ENCODE data around the gene BRCA1. TPM values are rescaled to one million over a fixed set of nuclear protein-coding genes. Genes with fewer than 3 reads are reported as not detected.
"Not testable (repeated sequence)": the region's sequence is repeated elsewhere in the genome, so short reads cannot be mapped to it uniquely, and the experiment has no call there.

BRCA1 gene
- polyA plus RNA-seq, 10 donors: 7.3 to 13.5 (median 9.0) TPM

DNA sequence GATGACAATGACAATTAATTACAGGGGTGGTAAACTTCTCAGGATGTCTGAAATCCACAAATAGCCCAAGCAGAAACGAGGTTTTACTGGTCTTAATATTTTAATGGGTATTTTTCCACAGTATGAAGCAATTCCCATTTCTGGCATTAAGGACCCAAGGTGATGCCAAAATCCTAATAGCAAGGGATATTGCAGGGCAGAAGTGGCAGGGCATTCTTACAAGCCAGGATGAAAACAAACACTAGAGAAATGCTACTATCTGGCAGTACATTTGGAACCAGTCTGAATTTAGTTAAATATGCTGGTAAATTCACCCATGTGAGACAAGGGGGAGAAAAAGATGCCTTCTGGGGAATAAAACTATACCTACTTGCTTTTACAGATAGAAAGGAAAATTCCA is 54.9 kb downstream of the BRCA1 start:
- no peak for DNase-seq

DNA sequence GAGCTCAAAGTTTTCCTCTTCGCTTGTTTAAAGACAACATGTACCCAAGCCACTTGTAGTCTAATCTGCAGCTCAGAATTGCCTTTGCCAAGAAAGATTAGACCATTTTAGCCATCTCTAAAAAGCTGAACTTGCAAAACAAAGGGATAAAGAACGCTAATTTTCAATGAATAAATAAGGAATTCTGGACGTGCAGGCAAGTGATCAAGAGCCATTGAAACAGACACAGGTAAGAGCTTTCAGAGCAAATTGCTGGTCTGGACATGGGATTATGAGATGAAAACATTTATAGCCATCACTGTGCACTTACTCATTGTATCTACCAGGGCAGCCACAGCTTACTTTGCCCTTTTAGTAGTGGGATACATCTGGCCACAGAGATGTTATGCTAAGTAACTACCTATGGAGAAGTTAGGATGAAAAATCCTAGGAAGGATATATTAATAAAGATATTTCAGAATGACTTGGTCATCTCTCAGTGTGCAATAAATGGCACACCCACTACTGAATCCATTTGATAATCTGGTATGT is 55.7 kb downstream of the BRCA1 start:
- no peak for DNase-seq

DNA sequence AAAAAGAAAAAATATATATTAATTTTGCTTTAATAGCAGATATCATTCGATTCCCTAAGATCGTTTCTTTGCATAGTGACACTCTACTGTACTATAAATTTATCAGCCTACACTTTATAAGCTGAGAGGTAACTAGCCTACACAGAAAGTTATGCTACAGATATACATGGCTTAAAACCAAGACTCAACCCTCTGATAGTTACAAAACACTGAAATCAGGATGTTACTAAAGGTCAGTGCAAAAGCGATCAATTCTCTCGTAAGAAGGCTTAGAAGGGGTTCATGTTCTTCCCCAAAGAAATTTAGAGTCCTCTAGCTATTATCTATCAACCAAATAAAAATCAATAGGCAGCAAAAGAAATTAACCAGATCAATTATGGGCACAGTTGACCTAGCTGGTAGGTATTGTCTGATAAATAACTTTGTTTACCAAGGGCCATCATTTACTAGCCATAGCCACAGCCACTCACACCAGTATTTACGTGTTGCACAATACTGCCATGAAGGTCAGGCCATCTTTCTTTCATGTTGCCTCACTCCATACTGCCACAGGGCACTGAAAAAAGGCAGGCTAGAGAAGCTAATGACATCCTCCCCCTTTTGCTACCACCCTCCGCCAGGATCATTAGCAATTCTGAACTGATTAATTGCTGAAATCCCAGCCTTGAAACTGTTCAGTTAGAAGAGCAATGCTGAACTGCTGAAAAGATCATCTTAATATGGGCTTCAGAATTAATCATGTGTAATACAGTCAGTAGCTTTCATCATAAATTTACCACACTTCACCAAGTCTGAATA is 56.4 kb downstream of the BRCA1 start:
- DNase-seq: no peak

DNA sequence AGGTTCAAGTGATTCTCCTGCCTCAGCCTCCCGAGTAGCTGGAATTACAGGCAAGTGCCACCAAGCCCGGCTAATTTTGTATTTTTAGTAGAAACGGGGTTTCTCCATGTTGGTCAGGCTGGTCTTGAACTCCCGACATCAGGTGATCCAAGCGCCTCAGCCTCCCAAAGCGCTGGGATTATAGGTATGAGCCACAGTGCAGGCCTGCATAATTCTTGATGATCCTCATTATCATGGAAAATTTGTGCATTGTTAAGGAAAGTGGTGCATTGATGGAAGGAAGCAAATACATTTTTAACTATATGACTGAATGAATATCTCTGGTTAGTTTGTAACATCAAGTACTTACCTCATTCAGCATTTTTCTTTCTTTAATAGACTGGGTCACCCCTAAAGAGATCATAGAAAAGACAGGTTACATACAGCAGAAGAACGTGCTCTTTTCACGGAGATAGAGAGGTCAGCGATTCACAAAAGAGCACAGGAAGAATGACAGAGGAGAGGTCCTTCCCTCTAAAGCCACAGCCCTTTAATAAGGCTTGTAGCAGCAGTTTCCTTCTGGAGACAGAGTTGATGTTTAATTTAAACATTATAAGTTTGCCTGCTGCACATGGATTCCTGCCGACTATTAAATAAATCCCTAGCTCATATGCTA is 62.1 kb downstream of the BRCA1 start:
- DNase-seq: no peak

DNA sequence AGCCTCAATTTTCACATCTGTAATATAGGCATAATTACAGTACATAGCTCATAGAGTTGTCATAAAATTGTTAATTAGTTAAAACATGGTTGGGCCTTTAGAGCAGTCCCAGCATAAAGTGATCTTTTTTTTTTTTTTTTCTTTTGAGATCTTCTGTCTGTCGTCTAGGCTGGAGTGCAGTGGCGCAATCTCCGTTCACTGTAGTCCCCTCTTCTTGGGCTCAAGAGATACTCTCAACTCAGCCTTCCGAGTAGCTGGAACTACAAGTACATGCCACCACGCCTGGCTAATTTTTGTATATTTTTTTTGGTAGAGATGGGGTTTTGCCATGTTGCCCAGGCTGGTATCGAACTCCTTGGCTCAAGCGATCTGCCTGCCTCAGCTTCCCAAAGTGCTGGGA is 69.1 kb downstream of the BRCA1 start:
- no peak for DNase-seq

DNA sequence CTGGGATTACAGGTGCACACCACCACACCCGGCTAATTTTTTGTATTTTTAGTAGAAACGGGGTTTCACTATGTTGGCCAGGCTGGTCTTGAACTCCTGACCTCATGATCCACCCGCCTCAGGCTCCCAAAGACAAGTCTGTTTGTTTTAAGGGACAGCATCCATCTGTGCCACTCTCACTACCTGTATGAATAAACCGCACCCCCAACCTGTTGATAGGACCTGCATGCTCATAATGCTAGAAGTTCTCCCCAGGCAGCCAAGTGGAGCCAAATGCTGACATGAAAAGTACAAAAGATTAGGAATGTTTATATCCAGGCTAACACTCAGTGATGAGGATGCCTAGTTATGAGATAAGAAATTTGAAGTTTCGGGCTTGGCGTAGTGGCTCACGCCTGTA is 72.2 kb downstream of the BRCA1 start:
- not testable (repeated sequence) for DNase-seq

DNA sequence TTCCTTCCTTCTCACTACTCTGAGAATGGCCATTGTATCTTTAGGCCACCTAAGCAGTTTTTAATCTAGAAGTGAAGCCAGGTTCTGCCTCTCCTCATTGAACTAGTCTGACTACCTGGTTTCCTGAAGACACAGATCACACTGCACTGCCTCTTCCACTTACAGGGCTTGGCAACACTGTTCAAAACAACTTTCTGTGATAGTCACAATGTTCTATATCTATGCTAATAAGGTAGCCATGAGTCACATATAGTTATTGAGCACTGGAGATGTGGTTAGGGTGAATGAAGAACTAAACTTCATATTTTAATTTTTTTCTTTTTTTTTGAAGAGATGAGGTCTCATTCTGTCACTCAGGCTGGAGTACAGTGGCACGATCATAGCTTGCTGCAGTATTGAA is 73.2 kb downstream of the BRCA1 start:
- DNase-seq: no peak

DNA sequence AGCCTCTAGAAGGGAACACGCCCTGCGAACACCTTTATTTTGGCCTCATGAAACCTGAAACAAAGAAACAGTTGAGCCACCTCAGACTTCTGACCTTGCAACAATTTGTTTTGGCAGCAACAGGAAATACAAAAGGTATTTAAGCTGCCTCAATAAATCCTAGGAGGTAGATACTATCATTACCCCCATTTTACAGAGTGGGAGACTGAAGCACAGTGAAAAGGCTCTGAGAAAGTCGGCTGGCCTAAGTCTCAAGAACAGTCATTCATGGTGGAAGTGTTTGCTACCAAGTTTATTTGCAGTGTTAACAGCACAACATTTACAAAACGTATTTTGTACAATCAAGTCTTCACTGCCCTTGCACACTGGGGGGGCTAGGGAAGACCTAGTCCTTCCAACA is 81.1 kb downstream of the BRCA1 start:
- no peak for DNase-seq

DNA sequence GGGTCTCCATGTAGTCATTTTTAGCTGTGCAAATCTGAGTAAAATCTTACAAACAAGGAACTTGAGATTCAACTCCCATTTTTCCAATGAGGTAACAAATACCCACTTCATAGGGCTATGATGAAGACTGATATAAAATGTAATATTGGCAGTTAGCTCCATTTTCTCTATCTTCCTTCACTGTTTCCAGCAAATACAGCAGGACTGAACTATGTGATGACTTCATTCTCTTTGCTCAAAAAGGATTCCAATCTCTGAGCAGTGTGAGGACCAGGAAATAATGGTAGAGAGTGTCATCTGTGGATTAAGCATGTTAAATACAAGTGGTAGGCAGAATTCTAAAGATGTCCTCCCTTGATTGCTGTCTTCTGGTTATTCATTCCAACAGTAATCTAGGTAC is 81.9 kb downstream of the BRCA1 start:
- DNase-seq: no peak

DNA sequence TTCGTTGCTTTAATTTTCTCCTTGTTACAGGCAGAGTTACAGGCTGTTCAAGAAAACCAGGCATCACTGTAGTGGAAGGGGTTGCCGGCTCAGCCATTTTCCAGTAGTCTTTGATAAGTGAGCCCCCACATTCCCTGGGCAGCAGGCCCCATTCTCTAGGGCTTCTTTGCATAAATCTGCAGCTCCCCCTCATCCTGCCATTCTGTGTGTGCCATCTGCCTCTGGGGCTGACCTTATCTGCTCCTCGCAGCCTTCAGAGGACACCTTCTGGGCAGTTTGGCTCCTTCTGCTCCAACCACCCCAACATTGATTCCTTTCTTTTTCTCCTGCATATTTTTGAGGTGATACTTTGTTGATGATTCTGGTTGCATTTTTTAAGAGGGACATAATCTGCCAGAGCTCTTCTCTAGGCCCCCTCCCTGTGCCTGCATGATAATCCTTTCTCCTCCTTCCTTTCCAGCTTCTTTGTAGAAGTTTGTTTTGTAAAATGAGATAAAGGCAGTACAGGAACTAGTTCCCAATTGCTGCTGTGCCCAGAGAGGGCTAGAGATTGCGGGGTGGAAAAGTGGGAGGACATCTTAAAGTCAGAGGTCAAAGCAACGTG is 83.0 kb downstream of the BRCA1 start:
- no peak for DNase-seq

DNA sequence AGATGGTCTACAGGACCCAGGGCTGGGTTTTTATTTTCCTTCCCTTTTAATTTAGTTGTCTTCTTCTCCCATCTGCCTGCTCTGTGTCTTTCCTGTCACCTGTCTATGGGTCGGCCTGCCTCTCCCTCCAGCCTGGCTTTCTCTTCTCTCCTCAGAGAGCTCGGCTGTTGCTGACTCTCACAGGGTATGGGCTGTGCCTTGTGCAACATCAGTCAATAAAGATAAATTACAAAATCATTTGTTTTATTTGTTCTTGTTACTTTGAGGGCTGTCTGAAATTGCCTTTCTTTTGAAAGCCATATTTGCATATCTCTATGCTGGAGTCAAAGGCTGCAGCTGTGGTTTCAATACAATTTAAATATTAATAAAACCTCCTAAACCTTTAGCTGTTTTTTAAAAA is 84.5 kb downstream of the BRCA1 start:
- DNase-seq: no peak

DNA sequence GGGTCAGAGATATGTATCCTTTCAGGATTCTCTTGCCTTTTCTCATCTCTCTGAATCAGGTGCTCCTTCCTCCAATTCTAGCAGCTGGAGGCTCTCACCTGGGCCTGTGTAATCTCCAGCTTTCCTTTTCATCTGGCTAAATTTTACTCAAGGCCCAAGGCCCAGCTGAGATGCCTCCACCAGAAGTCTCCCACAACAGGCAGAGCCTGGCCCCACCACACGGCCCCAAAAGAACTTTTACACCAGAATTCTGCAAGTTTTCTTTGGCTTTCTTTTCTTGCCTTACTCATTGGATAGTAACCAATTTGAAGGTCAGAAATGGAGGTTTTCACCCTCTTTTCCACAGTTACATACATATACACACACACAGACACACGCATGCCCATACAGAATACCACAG is 85.5 kb downstream of the BRCA1 start:
- DNase-seq: no peak

DNA sequence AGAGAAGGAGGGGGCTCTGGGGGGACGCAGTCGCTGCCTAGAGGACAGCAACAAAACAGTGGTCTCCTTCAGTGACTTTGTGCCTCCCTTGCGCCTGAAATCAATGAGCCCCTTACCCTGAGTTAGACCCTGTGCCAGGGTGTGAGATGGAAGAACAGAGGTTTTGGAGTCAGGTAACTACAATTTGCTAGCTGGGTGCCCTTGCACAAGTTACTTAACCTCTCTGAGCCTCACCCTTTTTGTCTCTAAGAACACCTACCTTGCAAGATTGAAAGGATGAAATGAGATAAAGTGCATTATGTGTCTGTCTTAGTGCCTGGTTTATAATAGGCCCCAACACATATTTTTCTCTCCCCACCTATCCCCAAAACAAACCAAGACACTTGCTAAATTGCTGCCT is 90.3 kb downstream of the BRCA1 start:
- DNase-seq: no peak

DNA sequence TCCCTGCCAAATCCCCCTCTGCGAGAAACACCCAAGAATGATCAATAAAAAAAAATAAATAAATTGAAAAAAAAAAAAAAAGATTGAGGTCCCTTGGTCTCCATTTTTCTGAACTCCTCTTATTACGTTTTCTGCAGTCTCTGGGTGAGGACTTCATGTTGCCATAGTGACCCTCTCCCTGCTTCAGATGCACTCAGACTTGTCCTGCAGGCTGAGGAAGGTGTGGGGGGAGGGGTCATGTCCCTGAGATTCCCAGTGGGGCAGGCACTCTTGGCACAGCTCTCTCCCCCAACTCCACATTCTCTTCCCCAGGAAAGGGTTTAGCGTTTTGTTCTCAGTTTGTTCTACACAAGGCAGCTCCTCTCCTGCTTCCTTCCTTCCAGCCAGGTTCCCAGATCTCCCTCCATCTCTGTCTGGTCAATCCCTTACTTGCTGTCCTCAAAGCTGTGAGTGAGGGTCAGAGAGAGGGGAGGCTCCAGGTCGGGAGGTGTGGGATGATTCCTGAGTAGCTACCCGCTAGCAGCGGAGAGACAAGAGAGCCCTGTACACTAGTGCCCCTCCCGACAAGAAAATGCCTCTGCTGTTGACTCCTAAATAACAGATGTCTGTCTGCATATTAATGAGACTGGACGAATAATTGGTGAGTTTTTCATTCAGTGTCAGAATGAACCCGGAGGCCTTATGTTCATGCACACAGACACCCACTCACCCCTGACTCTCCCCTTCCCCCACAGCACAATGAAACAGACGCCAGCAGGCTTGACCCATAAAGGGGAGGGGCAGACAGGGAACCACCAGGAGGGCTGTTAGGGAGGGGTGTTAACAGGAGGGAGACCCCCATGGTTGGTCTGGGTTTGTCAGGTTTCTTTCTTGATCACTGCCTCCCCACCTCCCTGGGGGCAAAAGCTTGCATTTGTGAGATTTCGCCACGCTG is 90.9 kb downstream of the BRCA1 start:
- no peak for DNase-seq

DNA sequence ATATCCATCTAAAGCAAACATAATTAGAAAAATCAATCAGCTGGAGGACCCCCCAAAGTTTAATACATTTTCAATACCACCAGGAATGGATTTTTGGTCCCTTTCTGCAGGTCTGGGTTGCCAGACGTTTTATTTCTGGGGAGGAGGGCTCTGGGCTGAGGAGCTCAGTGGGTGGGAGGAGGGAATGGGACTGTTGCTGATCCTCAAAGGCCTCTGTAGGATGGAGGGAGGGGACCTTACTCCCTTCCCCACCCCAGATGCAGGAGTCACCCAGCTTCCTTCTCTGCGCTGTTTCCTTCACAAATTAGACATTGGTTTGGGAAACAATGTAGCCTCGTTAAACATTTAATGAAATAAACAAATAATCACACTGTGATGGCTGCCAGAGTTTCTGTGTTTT is 93.5 kb downstream of the BRCA1 start:
- no peak for DNase-seq

DNA sequence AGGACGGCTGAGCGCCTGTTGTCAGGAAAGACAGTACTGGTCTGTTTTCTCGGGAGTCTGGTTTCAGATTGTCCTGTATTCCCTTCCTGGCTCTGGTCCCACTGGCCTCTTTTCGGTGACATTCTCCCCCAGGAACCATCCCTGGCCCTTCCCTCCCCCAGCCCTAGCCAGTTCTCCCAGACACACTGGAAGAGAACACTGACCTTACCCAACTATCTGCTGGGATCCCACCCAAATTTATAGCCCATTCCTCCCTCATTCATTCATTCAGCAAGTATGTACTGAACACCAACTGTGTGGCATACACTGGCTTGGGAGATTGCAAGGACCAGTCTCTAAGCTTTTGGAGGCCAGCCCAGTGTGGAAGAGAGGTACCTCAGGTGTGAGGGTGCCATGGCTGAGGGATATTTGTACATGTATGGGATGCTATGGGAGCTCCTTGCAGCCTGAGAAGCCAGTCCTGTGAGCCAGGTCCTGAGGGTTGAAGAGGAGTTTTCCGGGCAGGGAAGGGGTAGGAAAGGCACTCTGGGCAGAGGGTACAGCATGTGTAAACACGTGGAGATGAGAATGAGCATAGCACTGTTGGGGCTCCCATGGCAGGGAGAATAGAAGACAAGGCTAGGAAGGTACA is 94.9 kb downstream of the BRCA1 start:
- DNase-seq: no peak

DNA sequence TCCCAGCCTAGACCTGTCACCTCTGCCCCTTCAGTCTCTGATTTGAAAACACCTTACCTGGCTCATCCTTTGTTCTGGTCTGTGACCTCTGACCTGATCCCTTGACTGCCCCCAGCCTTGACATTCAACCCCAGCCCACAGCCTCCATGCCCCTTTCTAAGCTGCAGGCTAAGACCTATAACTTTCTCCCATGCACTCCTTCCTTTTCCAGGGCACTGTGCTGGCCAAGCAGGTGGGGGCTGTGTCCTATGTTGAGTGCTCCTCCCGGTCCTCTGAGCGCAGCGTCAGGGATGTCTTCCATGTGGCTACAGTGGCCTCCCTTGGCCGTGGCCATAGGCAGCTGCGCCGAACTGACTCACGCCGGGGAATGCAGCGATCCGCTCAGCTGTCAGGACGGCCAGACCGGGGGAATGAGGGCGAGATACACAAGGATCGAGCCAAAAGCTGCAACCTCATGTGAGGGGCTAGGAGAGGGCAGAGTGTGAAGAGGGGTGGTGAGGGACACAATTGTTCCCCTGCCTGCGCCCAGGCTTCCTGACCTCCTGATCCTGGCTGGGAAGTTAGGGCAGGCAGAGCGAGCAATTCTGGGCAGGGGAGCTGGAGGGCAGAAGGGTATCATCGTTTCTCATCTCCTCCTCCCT is 96.8 kb downstream of the BRCA1 start:
- no peak for DNase-seq

DNA sequence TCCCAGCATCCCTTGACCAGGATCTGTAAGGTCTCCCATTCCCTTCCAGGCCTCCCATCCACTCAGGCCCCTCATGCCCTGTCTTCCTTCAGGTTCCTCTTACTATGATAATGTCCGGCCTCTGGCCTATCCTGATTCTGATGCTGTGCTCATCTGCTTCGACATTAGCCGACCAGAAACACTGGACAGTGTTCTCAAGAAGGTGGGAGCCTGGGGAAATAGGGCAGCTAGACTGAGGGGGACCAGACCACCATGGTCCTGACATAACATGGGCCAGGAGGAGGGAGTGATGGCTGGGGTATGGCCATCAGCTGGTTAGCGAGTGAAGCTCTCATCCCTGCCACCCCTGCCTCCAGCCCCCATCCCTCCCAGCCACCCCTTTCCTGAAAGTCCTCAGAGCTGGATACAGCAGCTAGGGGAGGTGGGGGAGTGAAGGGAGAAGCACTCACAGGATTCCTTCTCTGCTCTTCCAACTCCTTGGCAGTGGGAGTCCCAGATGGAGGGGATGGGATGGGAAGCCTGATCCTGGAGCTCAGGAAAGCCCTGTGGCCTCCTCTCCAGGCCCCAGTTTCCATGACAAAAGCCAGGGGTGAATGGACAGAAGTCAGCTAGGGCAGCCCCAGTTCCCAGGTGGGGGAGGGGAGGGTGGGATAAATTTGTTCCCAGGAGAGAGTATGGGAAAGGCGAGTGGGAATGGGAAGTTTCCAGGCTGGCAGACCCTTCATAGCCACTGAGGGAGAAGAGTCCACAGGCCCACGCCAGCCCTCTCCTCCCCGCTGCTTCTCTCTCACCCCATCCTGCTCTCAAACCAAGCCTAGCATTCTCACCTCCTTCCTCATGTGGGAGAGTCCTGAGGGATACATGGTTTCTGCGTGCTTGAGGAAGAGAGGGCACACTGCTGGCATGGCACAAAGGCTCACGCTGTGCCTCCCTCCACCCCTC is 97.8 kb downstream of the BRCA1 start:
- no peak for DNase-seq

DNA sequence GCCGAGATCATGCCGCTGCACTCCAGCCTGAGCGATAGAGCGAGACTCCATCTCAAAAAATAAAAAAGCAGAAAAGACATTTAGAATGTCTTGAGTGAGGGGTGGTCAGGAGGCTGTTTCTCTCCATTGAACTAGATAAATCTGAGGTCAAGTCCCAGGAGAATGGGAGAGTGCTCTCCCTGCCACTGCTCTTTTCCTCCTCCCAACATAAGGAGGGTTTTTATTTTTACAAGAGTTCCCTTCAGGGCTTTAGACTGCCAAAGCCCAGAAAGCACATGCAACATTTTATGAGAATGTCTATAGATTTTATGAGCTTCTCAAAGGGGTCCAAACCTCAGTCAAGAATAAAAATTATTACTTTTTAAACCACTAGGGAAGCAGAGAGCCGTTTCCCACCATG is 98.6 kb downstream of the BRCA1 start:
- DNase-seq: no peak

Measured in muscle of back (tissue), 11 donors.